NCI-H2171 treated with DMSO at 0.1 percent for 48 hours (cell line): ENCODE measurements around the gene EFNB2.

Experiments used
- DNase-seq: peaks from one replicate; lab custom pipeline; 2025; lab: John Stamatoyannopoulos, UW

EFNB2 gene, protein sequence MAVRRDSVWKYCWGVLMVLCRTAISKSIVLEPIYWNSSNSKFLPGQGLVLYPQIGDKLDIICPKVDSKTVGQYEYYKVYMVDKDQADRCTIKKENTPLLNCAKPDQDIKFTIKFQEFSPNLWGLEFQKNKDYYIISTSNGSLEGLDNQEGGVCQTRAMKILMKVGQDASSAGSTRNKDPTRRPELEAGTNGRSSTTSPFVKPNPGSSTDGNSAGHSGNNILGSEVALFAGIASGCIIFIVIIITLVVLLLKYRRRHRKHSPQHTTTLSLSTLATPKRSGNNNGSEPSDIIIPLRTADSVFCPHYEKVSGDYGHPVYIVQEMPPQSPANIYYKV

GRCh38 chr13:106535552-106536243, at the start of gene EFNB2:
TSS of gene EFNB2 (minus strand) at chr13:106535662. CDS start at chr13:106534964, 698 bp downstream.
- peak; percentile 93 for DNase-seq

GRCh38 chr13:106581225-106581624, 45.8 kb upstream of the EFNB2 start:
- DNase-seq, result no peak

GRCh38 chr13:106575896-106576295, 40.4 kb upstream of the EFNB2 start:
- no peak for DNase-seq

DNA sequence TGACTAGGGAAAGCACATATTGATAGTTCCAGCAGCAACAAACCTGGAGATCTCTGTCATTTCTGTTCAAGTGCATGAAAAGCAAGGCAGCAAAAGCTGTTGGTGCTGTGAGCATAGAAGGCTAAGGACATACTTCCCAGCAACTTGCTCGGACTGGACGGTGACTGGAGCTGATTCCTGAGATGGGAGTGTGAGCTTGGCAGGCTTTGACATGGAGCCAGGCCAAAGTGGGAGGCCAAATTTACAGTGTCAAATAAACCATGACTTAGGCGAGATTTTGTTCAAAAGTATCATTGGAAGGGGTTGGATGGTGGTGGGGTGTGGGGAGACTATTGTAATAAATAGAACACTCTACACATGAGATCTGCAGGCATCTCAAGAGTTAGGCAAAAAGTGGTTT, 38.4 kb upstream of the EFNB2 start:
- no peak for DNase-seq

GRCh38 chr13:106573284-106573846, 37.9 kb upstream of the EFNB2 start:
- DNase-seq, result no peak

- no peak for DNase-seq
Observed at GRCh38 chr13:106570299-106570852, 34.9 kb upstream of the EFNB2 start.

DNA sequence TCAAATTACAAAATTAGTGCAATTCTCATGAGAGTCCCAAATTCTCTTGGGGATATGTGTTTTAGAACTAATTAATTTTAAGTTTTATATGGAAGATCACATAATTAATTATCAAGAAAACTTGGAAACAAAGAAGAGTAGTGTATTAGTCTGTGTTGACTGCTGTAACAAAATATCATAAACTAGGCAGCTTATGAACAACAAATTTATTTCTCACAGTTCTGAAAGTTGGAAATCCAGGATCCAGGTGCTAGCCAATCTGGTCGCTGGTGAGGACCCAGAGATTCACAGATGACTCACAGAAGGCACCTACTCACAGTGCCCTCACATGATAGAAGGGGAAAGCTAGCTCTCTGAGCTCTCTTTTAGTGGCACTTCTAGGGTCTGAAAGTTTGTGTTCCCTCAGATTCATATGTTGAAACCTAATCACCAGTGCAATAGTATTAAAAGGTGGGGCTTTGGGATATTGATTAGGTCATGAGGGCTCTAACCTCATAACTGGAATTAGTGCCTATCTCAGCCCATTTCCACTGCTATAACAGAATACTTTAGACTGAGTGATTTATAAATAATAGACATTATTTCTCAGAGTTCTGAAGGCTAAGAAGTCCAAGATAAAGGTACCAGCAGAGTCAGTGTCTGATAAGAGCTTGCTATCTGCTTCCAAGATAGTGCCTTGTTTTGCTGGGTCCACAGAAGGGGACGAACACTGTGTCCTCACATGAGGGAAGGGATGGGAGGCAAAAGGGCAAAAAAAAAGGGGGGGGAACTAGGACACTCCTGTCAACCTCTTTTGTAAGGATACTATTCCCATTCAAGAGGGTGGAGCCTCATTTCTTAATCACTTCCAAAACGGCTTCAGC, 34.0 kb upstream of the EFNB2 start:
- DNase-seq, result no peak

GRCh38 chr13:106568299-106569003, 33.0 kb upstream of the EFNB2 start:
- DNase-seq, result no peak

DNA sequence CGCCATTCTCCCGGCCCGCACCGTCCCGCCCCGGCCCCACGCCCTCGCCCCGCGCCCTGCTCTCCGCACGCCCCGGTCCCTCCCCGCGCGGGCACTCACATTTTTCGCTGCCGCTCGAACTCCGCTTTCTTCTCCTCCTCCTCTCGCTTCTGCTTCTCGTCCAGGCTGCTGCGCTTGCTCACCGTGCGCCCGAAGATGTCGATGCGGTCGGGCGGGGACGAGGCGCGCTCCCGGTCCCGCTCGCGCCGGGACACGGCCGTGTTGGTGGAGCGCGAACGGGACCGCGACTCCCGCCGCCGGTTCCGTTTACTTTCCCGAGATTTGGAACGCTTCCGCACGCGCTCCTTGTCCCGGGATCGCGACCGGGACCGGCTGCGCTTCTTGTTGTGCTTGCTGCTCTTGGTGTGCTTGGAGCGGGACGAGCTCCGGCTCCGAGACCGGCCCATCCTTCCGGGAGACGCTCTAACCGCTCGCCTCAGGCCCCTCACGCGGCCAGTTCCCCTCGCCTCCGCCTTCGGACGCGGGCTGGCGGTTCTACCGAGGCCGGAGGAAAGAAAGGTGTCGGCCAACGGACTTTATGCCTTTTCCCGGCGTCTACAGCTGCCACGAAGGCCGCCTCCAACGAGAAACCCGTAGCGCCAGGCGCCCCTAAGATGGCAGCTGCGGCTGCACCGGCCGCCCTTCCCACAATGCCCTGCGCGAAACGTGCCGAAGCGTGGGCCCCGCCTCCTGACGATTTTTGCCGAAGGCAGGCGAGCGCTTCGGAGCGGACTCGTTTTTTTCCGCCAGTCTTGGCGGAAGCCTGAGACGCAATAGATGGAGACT, 32.2 kb upstream of the EFNB2 start, which contains the start of gene ARGLU1:
ARGLU1 (minus strand) TSS at position 664 of the 825 bp plus-strand sequence; CDS start at position 446, 218 bp downstream.
- DNase-seq, result peak; percentile 90

GRCh38 chr13:106566641-106567473, 31.4 kb upstream of the EFNB2 start:
- peak; percentile 38 for DNase-seq

DNA sequence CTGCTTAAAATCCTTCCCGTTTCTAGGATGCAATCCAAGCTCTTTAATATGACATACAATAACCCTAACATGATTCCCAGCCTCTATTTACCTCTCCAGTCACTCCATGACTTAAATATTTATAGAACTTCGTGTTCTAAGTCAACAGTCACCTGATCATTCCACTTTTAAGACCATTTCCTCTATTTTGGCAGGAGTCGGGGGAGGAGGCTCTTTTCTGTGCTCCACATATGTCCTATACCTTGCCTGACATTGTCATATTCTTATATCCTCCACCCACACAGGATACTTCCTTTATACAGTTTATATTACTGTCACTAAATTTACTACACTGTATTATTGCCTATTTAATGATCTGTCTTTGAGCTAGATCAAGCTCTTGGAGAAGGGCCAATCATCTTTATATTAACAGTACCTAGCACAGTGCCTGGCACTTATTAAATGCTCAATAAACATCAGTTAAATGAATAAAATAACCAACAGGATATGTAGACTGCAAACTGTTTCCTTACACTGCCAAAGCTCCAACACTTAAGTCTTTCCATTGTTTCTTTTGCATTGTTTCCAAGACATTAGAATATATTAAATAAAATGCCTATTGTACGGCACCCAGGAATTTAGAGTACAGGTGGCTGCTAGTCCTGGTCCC, 29.8 kb upstream of the EFNB2 start:
- DNase-seq, result no peak

DNA sequence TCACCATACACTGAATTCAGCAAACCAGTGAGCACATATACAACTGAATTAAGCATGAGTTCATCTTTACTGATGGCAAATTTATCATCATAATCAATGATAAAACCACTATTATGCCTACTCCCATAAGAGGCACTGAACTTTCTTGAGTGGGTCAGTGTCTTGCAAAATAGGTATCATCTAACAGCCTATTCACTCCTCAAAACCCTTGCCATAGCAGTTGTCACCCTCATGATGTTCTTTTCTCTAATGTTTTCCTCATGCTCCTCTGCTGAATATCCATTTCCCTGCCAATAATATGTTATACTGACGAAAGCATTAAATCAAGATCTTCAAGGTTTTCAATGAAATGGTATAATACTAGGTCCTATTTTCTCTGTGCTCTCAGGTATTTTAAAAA, 26.8 kb upstream of the EFNB2 start:
- DNase-seq, result no peak

GRCh38 chr13:106561551-106562170, 26.2 kb upstream of the EFNB2 start:
- no peak for DNase-seq

- DNase-seq, result no peak
Observed at GRCh38 chr13:106560821-106561220, 25.4 kb upstream of the EFNB2 start.

- no peak for DNase-seq
Observed at GRCh38 chr13:106558527-106558926, 23.1 kb upstream of the EFNB2 start.

GRCh38 chr13:106555631-106556328, 20.3 kb upstream of the EFNB2 start:
- DNase-seq, result no peak

DNA sequence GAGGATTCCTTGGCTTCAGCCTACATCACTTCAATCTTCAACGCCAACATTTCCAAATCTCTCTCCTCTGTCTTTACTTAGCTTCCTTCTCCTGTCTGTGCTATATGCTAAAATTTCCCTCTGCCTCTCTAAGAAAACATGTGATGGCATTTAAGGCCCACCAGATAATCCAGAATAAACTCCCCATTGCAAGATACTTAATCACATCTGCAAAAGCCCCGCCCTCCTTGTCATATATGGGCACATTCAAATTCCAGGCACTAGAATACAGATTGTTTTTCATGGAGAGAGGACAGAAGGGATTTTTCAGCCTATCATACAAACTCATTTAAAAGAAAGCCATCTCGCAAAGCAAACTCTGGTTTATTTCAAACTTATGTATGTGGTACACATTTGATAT, 16.3 kb upstream of the EFNB2 start:
- DNase-seq, result no peak

DNA sequence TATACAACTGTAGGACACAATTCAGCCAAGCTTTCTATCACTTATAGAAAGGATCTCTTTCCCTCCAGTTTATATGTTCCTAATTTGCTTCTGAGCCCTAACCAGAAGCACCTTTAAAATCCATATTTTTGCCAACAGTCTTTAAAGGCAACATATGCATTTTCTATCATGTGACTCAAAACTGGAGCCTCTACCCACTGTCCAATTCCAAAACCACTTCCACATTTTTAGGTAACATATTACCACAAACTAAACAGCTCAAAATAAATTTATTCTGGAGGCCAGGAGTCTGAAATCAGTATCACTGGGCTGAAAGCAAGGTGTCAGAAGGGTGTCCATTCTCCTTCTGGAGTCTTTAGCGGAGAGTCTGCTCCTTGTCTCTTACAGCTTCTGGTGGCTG, 15.9 kb upstream of the EFNB2 start:
- no peak for DNase-seq
